ENCODE results near the gene CNNM2.

The CNNM2 gene

GRCh38 chr10:103139803-103140202 lies 221.7 kb downstream of the CNNM2 start:
- no peak overlapping the region for H3K9ac ChIP-seq (ENCODE audit: low read length)
- no peak overlapping the region for H3K27ac ChIP-seq (ENCODE audit: low read depth, low read length, poor library complexity, severe bottlenecking)
- no peaks in the 10 kb centered on the region for H3K4me1 ChIP-seq (ENCODE audit: insufficient read depth, low read length, severe bottlenecking)
- H3F3A ChIP-seq (ENCODE audit: insufficient read depth, low read length) = no peaks in the 10 kb centered on the region
- no peaks in the 10 kb centered on the region for H3K9me3 ChIP-seq (ENCODE audit: low read length)
- TF ChIP-seq CTCF (IDR thresholded peaks at IDR 0.05; ENCODE audit: low read length) (no peak), EZH2 (IDR thresholded peaks at IDR 0.05; ENCODE audit: borderline replicate concordance, low read length) (no peak)
- H3K36me3 ChIP-seq (ENCODE audit: insufficient read depth, low read length) = peaks cover 48% of the 10 kb centered on the region
- H3K27me3 ChIP-seq (ENCODE audit: insufficient read depth, low read length) = no peaks in the 10 kb centered on the region
- H3K79me2 ChIP-seq (ENCODE audit: insufficient read depth, low read length) = no peaks in the 10 kb centered on the region
- H3K4me2 ChIP-seq (ENCODE audit: low read length) = no peak overlapping the region
- no peaks in the 10 kb centered on the region for H4K20me1 ChIP-seq (ENCODE audit: insufficient read depth, low read length)
- no peak overlapping the region for H2AFZ ChIP-seq (ENCODE audit: low read length)
- H3K9me2 ChIP-seq (ENCODE audit: low read depth, low read length) = no peaks in the 10 kb centered on the region
- H3K4me3 ChIP-seq (ENCODE audit: low read depth, low read length, poor library complexity, severe bottlenecking) = no peak overlapping the region
